Neuronal stem cell (in vitro differentiated cells): ENCODE data around the gene NEK2.
A peak's percentile ranks its signal among the peaks of the same experiment; 100 is the strongest.

ENCODE experiments used
- DNase-seq: peaks from one replicate; pipeline ENCODE4 v3.0.0-alpha.2; 2013; ENCODE audit warnings: low spot score
- H2AFZ ChIP-seq: one replicate; pipeline ENCODE4 v1.6.1; 2013; ENCODE audit warnings: mild to moderate bottlenecking, low read length, inconsistent platforms
- H2AK5ac ChIP-seq: 2 replicates; pipeline ENCODE4 v1.6.1; 2013; ENCODE audit warnings: low read depth, mild to moderate bottlenecking, inconsistent platforms, low read length, moderate library complexity, mixed read lengths
- H2BK120ac ChIP-seq: 2 replicates; pipeline ENCODE4 v1.6.1; 2013; ENCODE audit warnings: low read depth, mild to moderate bottlenecking, inconsistent platforms, low read length, moderate library complexity, mixed read lengths
- H2BK12ac ChIP-seq: one replicate; pipeline ENCODE4 v1.6.1; 2013; ENCODE audit warnings: low read length, inconsistent platforms
- H2BK15ac ChIP-seq: 2 replicates; pipeline ENCODE4 v1.6.1; 2013; ENCODE audit warnings: mild to moderate bottlenecking, low read length, inconsistent platforms, mixed read lengths
- H2BK5ac ChIP-seq: one replicate; pipeline ENCODE4 v1.6.1; 2013; ENCODE audit warnings: inconsistent platforms, mild to moderate bottlenecking, low read length, moderate library complexity
- H3K14ac ChIP-seq: one replicate; pipeline ENCODE4 v1.6.1; 2013; ENCODE audit warnings: low read length, inconsistent platforms
- H3K18ac ChIP-seq: 2 replicates; pipeline ENCODE4 v1.6.1; 2013; ENCODE audit warnings: low read length, inconsistent platforms
- H3K23ac ChIP-seq: 2 replicates; pipeline ENCODE4 v1.6.1; 2013; ENCODE audit warnings: low read depth, mild to moderate bottlenecking, mixed read lengths, low read length, inconsistent platforms; ENCODE audit not compliant: poor library complexity
- H3K27ac ChIP-seq: replicated peaks from 3 replicates; pipeline ENCODE4 v1.5.1; 2013; ENCODE audit warnings: low read length, inconsistent platforms
- H3K27me3 ChIP-seq, 3 experiments: 2 replicates each; pipeline ENCODE4 v1.6.1; 2013; ENCODE audit warnings: low read length in 3 of 3, mild to moderate bottlenecking in 2 of 3, inconsistent platforms in 1 of 3, low read depth in 1 of 3, mixed read lengths in 1 of 3, moderate library complexity in 1 of 3; ENCODE audit not compliant: control insufficient read depth in 3 of 3, insufficient read depth in 3 of 3
- H3K36me3 ChIP-seq, 2 donors: replicated peaks in 1 of 2; 2 replicates each; pipeline ENCODE4 v1.6.1; 2013; ENCODE audit warnings: low read length in 2 of 2; ENCODE audit not compliant: control insufficient read depth in 2 of 2, insufficient read depth in 2 of 2
- H3K4ac ChIP-seq: 2 replicates; pipeline ENCODE4 v1.6.1; 2013; ENCODE audit warnings: inconsistent platforms, mild to moderate bottlenecking, low read length, moderate library complexity
- H3K4me1 ChIP-seq, 2 donors: 1 replicate in 1 of 2; 2 replicates in 1 of 2; pipeline ENCODE4 v1.6.1; 2013; ENCODE audit warnings: low read length in 2 of 2, low read depth in 1 of 2; ENCODE audit not compliant: control insufficient read depth in 2 of 2, insufficient read depth in 1 of 2
- H3K4me2 ChIP-seq: one replicate; pipeline ENCODE4 v1.6.1; 2013; ENCODE audit warnings: mild to moderate bottlenecking, low read length, inconsistent platforms; ENCODE audit not compliant: insufficient read depth, poor library complexity, severe bottlenecking
- H3K4me3 ChIP-seq, 2 donors: 2 replicates each; pipeline ENCODE4 v1.5.1; 2013; ENCODE audit warnings: low read length in 2 of 2, mild to moderate bottlenecking in 2 of 2, inconsistent platforms in 1 of 2, moderate library complexity in 1 of 2
- H3K79me1 ChIP-seq: one replicate; pipeline ENCODE4 v1.6.1; 2013; ENCODE audit warnings: low read depth, mild to moderate bottlenecking, inconsistent platforms, low read length, moderate library complexity
- H3K9ac ChIP-seq: one replicate; pipeline ENCODE4 v1.6.1; 2013; ENCODE audit warnings: mild to moderate bottlenecking, low read depth, low read length, inconsistent platforms; ENCODE audit not compliant: poor library complexity
- H3K9me3 ChIP-seq, 2 donors: replicated peaks in 1 of 2; 2 replicates each; pipeline versions ENCODE3 to v1.6.1; 2013; ENCODE audit warnings: low read length in 2 of 2, mild to moderate bottlenecking in 2 of 2, inconsistent platforms in 1 of 2, low read depth in 1 of 2, mixed read lengths in 1 of 2, moderate library complexity in 1 of 2; ENCODE audit not compliant: control insufficient read depth in 2 of 2, insufficient read depth in 1 of 2
- H4K8ac ChIP-seq: one replicate; pipeline ENCODE4 v1.6.1; 2013; ENCODE audit warnings: low read depth, mild to moderate bottlenecking, inconsistent platforms, low read length, moderate library complexity
- H4K91ac ChIP-seq: one replicate; pipeline ENCODE4 v1.6.1; 2013; ENCODE audit warnings: low read length, low read depth, mild to moderate bottlenecking, inconsistent platforms; ENCODE audit not compliant: poor library complexity
- WGBS, 2 donors: extraction: QIAGEN DNeasy Blood & Tissue Kit; methylation state at CpG; one replicate each; pipeline ENCODE4 v1.1.7; 2013; ENCODE audit warnings: missing lambda C conversion rate in 2 of 2, mixed read lengths in 1 of 2; ENCODE audit not compliant: insufficient read length in 2 of 2, insufficient replicate concordance in 1 of 2; ENCODE audit errors: extremely low coverage in 2 of 2; 5-methylcytosine and 5-hydroxymethylcytosine counted together

Gene NEK2

DNA sequence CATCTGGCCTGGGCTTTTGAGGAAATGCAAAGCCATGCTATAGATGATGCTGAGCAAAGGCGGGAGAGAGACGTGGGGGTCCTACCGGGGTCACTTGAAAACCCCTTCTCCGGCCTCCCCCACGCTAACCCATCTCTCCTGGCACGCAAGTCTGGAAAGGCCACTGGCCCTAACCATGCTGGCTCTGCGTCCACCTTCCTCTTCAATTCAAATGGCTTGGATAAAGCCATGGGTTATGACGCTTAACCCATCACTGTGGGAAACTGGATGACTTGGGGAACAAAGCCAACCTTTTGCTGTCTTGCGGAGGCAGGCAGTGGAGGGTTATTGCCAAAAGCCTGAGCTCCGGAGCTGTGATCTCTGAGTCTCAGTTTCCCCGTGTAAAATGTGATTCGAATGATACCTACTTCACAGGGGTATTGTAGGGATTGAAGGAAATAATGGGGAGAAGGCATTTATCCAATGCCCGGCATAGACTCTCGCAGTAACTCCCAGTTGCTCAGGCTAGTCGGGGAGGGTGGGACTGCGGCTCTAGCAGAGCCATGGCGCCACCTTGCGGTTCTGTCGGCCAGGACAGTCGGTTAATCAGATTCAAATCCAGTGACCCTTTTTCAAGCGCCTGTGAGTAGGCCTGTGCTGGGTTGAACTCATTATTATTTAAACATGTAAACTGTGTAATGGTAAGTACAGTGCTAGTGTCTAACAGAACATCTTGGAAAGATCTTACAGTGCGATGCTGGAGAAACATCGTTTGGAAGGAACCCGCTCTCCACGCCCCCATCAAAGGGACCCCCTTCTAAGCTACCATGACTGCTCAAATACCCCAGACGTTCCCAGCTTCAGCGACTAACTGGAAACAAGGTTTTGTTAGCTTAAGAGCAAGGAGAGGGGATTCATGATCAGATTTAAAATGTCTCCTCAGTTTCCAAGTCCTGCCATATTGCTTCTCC, 20.3 kb downstream of the NEK2 start:
- H3K4me2 ChIP-seq = no peak overlapping the region
- no peak overlapping the region for H2BK15ac ChIP-seq
- peak overlapping the region; percentile 74 for H2AFZ ChIP-seq
- peaks cover 0 to 14% (median 0%) of the 10 kb centered on the region in 3 experiments for H3K27me3 ChIP-seq
- H3K27ac ChIP-seq = no peak overlapping the region
- H3K4me1 ChIP-seq = peaks cover 4 to 11% of the 10 kb centered on the region in 2 donors
- H3K4ac ChIP-seq = no peak overlapping the region
- peak; percentile 79 for DNase-seq
- H3K79me1 ChIP-seq = no peaks in the 10 kb centered on the region
- H3K18ac ChIP-seq = no peak overlapping the region
- H3K9me3 ChIP-seq = no peaks in the 10 kb centered on the region
- no peak overlapping the region for H2BK12ac ChIP-seq
- H3K4me3 ChIP-seq = no peak overlapping the region
- no peak overlapping the region for H4K91ac ChIP-seq
- no peak overlapping the region for H2BK5ac ChIP-seq
- H4K8ac ChIP-seq = no peak overlapping the region
- WGBS, 2 donors = no CpG with 5 or more reads among the region's 27 CpGs
- H3K23ac ChIP-seq = no peak overlapping the region
- no peak overlapping the region for H3K14ac ChIP-seq
- no peaks in the 10 kb centered on the region for H3K36me3 ChIP-seq
- no peak overlapping the region for H2BK120ac ChIP-seq
- H2AK5ac ChIP-seq = no peak overlapping the region
- no peak overlapping the region for H3K9ac ChIP-seq

DNA sequence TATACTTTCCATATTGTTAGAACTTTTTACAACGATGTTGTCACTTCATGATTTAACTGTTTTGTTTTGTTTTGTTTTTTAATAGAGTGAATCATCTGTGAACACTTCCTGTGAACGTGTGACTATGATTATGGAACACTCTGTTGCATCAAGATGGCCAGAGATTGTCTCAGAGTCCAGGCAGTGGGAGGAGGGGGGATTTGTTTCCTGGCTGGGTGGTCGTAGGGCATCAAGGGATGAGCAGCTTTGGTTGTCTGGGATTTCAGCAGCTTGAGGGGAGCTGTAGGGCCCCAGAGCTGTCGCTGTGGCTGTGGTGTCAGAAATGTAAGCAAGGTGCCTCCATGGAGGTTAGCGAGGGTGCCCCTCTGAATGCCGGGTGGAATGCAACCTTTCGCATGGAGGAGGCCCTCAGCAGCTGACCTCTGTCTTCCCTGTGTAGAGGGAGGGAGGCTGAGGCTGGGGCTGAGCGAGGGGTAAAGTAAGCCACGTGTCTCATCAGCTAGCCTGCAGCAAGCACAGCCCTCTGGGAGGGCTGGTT, 21.4 kb downstream of the NEK2 start:
- H2BK5ac ChIP-seq = no peak overlapping the region
- H3K9ac ChIP-seq = peak overlapping the region; percentile 36
- no peak overlapping the region for H3K4me3 ChIP-seq
- peaks cover 4 to 11% of the 10 kb centered on the region in 2 donors for H3K4me1 ChIP-seq
- no CpG with 5 or more reads among the region's 9 CpGs for WGBS, 2 donors
- H4K8ac ChIP-seq = no peak overlapping the region
- no peak overlapping the region for H3K4ac ChIP-seq
- no peaks in the 10 kb centered on the region for H3K79me1 ChIP-seq
- no peak for DNase-seq
- H2BK12ac ChIP-seq = no peak overlapping the region
- no peak overlapping the region for H2BK15ac ChIP-seq
- H3K18ac ChIP-seq = peak overlapping the region; percentile 55
- H3K36me3 ChIP-seq = no peaks in the 10 kb centered on the region
- H3K4me2 ChIP-seq = no peak overlapping the region
- H3K9me3 ChIP-seq = no peaks in the 10 kb centered on the region
- no peak overlapping the region for H2BK120ac ChIP-seq
- H3K27ac ChIP-seq = no peak overlapping the region
- no peak overlapping the region for H3K14ac ChIP-seq
- H3K23ac ChIP-seq = no peak overlapping the region
- H2AFZ ChIP-seq = peak overlapping the region; percentile 74
- H4K91ac ChIP-seq = no peak overlapping the region
- peaks cover 0 to 19% (median 0%) of the 10 kb centered on the region in 3 experiments for H3K27me3 ChIP-seq
- peak overlapping the region; percentile 34 for H2AK5ac ChIP-seq

DNA sequence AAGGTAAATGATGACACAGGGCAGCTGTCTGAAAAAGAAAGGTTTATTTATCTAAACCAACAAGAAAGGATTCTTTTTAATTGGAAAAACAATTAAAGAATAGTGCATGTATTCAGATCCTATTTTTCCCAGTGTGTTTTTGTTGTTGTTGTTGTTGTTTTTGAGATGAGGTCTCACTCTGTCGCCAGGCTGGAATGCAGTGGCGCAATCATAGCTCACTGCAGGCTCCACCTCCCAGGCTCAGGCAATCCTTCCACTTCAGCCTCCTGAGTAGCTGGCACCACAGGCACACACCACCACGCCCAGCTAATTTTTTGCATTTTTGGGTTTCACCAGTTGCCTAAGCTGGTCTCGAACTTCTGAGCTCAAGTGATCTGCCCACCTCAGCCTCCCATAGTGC, 22.1 kb downstream of the NEK2 start:
- Histone ChIP-seq H2AFZ (no peak overlapping the region), H2BK15ac (no peak overlapping the region), H3K4me3 (no peak overlapping the region), H3K9ac (no peak overlapping the region), H2BK5ac (no peak overlapping the region), H3K18ac (no peak overlapping the region), H3K23ac (no peak overlapping the region), H3K4me2 (no peak overlapping the region), H2BK12ac (no peak overlapping the region), H3K14ac (no peak overlapping the region), H3K4me1 (peaks cover 6 to 11% of the 10 kb centered on the region in 2 donors), H3K9me3 (no peaks in the 10 kb centered on the region), H4K8ac (no peak overlapping the region), H3K79me1 (no peaks in the 10 kb centered on the region), H3K4ac (no peak overlapping the region), H2AK5ac (no peak overlapping the region), H3K27ac (no peak overlapping the region), H3K27me3 (peaks cover 0 to 23% (median 0%) of the 10 kb centered on the region in 3 experiments), H3K36me3 (no peaks in the 10 kb centered on the region), H2BK120ac (no peak overlapping the region), H4K91ac (no peak overlapping the region)
- no peak for DNase-seq
- WGBS, 2 donors = no CpG with 5 or more reads among the region's 4 CpGs

GRCh38 chr1:211652371-211652770, 23.1 kb downstream of the NEK2 start:
- H2BK12ac ChIP-seq = no peak overlapping the region
- no CpG with 5 or more reads among the region's 6 CpGs for WGBS, 2 donors

More at GRCh38 chr1:211652371-211652770, 23.1 kb downstream of the NEK2 start:
- no peak overlapping the region for H3K4ac ChIP-seq
- no peak overlapping the region for H2AK5ac ChIP-seq
- H3K79me1 ChIP-seq = no peaks in the 10 kb centered on the region
- H3K27me3 ChIP-seq = peaks cover 0 to 24% (median 0%) of the 10 kb centered on the region in 3 experiments
- no peaks in the 10 kb centered on the region for H3K36me3 ChIP-seq
- H3K23ac ChIP-seq = no peak overlapping the region
- H3K4me3 ChIP-seq = no peak overlapping the region
- no peak overlapping the region for H2BK5ac ChIP-seq
- H3K9me3 ChIP-seq = no peaks in the 10 kb centered on the region
- no peak overlapping the region for H4K91ac ChIP-seq
- no peak overlapping the region for H4K8ac ChIP-seq
- H2BK15ac ChIP-seq = no peak overlapping the region
- H3K4me1 ChIP-seq = peaks cover 8 to 11% of the 10 kb centered on the region in 2 donors
- no peak overlapping the region for H3K4me2 ChIP-seq
- H3K14ac ChIP-seq = no peak overlapping the region
- H2BK120ac ChIP-seq = no peak overlapping the region
- H3K27ac ChIP-seq = no peak overlapping the region
- H3K9ac ChIP-seq = no peak overlapping the region
- DNase-seq = no peak
- no peak overlapping the region for H3K18ac ChIP-seq
- H2AFZ ChIP-seq = no peak overlapping the region
